ENCODE data around the gene PTPRG. TPM values are rescaled to one million over a fixed set of nuclear protein-coding genes. Genes with fewer than 3 reads are reported as not detected.

Gene PTPRG
- total RNA-seq, 1 donor from 2014 or later = 80.7 TPM

GRCh38 chr3:61597906-61598305 lies 36.5 kb downstream of the PTPRG start:
- Mint-ChIP-seq H3K4me3 (ENCODE audit: unreplicated experiment) (no peak overlapping the region), H3K27me3 (ENCODE audit: unreplicated experiment) (no peaks in the 10 kb centered on the region), H3K9me3 (ENCODE audit: unreplicated experiment) (no peaks in the 10 kb centered on the region), H3K27ac (ENCODE audit: unreplicated experiment) (no peak overlapping the region), H3K36me3 (ENCODE audit: low read depth, unreplicated experiment) (peaks cover 7% of the 10 kb centered on the region), H3K4me1 (ENCODE audit: unreplicated experiment) (peaks cover 29% of the 10 kb centered on the region)
- no peak for DNase-seq (ENCODE audit: low spot score)
- no peak for TF ChIP-seq CTCF (IDR thresholded peaks at IDR 0.05; ENCODE audit: unreplicated experiment)

- H3K27me3 Mint-ChIP-seq (ENCODE audit: unreplicated experiment) = peaks cover 2% of the 10 kb centered on the region
- no peaks in the 10 kb centered on the region for H3K9me3 Mint-ChIP-seq (ENCODE audit: unreplicated experiment)
- no peak overlapping the region for H3K27ac Mint-ChIP-seq (ENCODE audit: unreplicated experiment)
- no peak overlapping the region for H3K4me3 Mint-ChIP-seq (ENCODE audit: unreplicated experiment)
- DNase-seq (ENCODE audit: low spot score) = no peak
- peaks cover 14% of the 10 kb centered on the region for H3K4me1 Mint-ChIP-seq (ENCODE audit: unreplicated experiment)
- peaks cover 13% of the 10 kb centered on the region for H3K36me3 Mint-ChIP-seq (ENCODE audit: low read depth, unreplicated experiment)
- no peak for TF ChIP-seq CTCF (IDR thresholded peaks at IDR 0.05; ENCODE audit: unreplicated experiment)
Observed at GRCh38 chr3:61600195-61600594, 38.8 kb downstream of the PTPRG start.

- DNase-seq (ENCODE audit: low spot score) = no peak
- no peak for TF ChIP-seq CTCF (IDR thresholded peaks at IDR 0.05; ENCODE audit: unreplicated experiment)
- Mint-ChIP-seq H3K27me3 (ENCODE audit: unreplicated experiment) (peaks cover 2% of the 10 kb centered on the region), H3K36me3 (ENCODE audit: low read depth, unreplicated experiment) (peaks cover 13% of the 10 kb centered on the region), H3K4me3 (ENCODE audit: unreplicated experiment) (no peak overlapping the region), H3K9me3 (ENCODE audit: unreplicated experiment) (no peaks in the 10 kb centered on the region), H3K27ac (ENCODE audit: unreplicated experiment) (no peak overlapping the region), H3K4me1 (ENCODE audit: unreplicated experiment) (peaks cover 10% of the 10 kb centered on the region)
Observed at GRCh38 chr3:61601831-61602230, 40.5 kb downstream of the PTPRG start.

GRCh38 chr3:61602466-61602865 lies 41.1 kb downstream of the PTPRG start:
- no peak overlapping the region for H3K27ac Mint-ChIP-seq (ENCODE audit: unreplicated experiment)
- peaks cover 17% of the 10 kb centered on the region for H3K36me3 Mint-ChIP-seq (ENCODE audit: low read depth, unreplicated experiment)
- no peaks in the 10 kb centered on the region for H3K9me3 Mint-ChIP-seq (ENCODE audit: unreplicated experiment)
- peaks cover 2% of the 10 kb centered on the region for H3K27me3 Mint-ChIP-seq (ENCODE audit: unreplicated experiment)
- no peak for DNase-seq (ENCODE audit: low spot score)
- no peak for TF ChIP-seq CTCF (IDR thresholded peaks at IDR 0.05; ENCODE audit: unreplicated experiment)
- peaks cover 10% of the 10 kb centered on the region for H3K4me1 Mint-ChIP-seq (ENCODE audit: unreplicated experiment)
- no peak overlapping the region for H3K4me3 Mint-ChIP-seq (ENCODE audit: unreplicated experiment)

GRCh38 chr3:61605589-61606175 lies 44.3 kb downstream of the PTPRG start:
- DNase-seq (ENCODE audit: low spot score) = no peak
- Mint-ChIP-seq H3K27me3 (ENCODE audit: unreplicated experiment) (peaks cover 2% of the 10 kb centered on the region), H3K36me3 (ENCODE audit: low read depth, unreplicated experiment) (peaks cover 17% of the 10 kb centered on the region), H3K9me3 (ENCODE audit: unreplicated experiment) (no peaks in the 10 kb centered on the region), H3K4me1 (ENCODE audit: unreplicated experiment) (peaks cover 2% of the 10 kb centered on the region), H3K4me3 (ENCODE audit: unreplicated experiment) (no peak overlapping the region), H3K27ac (ENCODE audit: unreplicated experiment) (no peak overlapping the region)
- no peak for TF ChIP-seq CTCF (IDR thresholded peaks at IDR 0.05; ENCODE audit: unreplicated experiment)

Measured in endothelial cell (in vitro differentiated cells).